HG03064 (cell line): ENCODE results near the gene PRKG1.
"Not testable (repeated sequence)": the region's sequence is repeated elsewhere in the genome, so short reads cannot be mapped to it uniquely, and the experiment has no call there.

ENCODE experiments used
- ATAC-seq: cut with Tn5 transposase; IDR thresholded peaks from one replicate; pipeline ENCODE4 v1.9.1; 2021; ENCODE audit warnings: low read depth; ENCODE audit not compliant: unreplicated experiment

The PRKG1 gene

DNA sequence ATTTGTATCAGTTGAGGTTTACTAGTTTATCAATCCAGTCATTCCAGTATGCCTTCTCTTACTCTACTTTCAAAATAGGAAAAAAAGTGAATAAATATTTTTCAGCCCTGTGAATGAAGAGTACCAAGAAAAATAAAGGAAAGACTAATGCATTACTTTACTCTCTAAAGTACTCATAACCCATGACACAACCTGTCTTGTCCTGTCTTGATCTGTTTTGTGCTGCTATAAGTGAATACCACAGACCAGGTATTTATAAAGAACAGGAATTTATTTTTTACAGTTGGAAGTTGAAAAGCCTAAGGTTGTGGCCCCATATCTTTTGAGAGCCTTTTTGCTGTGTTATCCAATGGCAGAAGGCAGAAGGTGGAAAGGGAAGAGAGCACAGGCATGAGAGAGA, 1045.2 kb downstream of the PRKG1 start:
- no peak for ATAC-seq

DNA sequence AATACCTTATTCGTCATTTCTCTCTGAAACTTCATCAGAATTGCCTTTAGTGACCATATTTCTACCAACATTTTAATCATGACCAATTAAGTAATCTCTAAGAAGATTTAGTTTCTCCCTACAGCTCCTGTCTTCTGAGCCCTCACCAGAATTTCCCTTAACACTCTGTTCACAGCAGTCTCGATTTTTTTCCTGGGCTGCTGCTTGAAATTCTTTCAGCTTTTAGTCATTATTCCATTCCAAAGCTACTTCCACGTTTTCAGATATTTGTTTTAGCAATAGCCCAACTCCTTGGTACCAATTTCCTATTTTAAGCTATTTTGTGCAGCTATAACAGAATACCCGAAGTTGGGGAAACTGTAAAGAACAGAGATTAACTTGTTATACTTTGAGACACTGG, 1047.4 kb downstream of the PRKG1 start:
- no peak for ATAC-seq

DNA sequence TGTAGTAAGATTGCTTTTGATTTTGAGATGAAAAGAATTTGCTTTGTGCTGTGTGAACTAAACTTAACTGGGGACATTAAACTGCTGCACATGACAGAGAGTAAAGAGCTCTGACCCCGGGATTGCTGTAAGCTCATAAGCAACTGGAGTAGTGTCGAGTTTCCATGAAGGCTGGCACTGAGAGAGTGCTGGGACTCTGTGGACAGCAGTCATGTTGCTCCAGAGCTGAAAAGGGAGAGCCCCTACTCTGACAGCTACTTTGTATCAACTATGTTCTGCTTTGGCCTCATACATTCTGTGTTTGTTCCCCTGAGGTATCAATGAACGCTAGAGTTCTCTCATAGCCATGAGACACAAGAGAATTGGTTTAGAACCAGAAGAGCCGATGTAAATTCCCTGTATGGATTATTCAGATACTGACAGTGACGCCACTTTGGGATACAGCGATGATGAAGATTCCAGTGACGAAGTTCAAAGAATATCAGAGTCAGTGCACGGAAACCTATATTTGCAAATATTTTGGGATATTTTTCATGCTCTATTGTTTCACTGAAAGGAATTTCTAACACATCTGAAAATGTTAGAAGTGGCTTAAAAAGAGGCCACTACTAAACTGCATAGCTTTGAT, 1053.9 kb downstream of the PRKG1 start:
- ATAC-seq: no peak

DNA sequence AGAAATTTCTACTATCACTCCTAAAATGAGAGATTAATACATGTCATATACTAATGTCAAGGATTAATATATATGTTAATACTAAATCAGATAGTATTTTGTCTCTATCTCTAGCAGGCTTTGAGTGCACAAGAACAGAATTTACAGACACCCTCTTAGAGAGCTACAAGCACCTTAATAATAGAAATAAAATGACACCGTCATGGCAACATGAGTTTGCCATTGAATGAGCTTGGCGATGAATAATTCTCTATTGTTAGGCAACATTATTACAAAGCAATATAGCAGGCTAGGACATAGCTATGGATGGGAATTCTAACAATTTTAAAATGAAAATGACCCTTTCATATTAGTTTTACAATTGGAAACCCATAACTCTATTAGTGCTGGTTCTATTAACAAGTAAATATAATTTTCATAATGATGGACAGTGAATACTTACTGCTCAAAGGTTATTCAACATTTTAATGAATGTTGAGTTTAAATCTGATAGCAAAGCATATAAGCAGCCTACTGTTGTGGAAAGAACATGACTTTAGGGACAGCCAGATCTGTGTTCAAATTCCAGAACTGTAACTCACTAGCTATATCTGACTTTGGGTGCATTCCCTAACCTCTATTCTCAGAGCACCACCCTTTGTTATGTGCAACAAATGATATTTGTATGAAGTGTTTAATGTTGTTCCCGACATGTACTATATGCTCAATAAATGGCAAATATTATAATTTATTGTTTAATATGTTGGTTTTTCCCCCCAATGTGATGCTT, 1055.3 kb downstream of the PRKG1 start:
- ATAC-seq: no peak

DNA sequence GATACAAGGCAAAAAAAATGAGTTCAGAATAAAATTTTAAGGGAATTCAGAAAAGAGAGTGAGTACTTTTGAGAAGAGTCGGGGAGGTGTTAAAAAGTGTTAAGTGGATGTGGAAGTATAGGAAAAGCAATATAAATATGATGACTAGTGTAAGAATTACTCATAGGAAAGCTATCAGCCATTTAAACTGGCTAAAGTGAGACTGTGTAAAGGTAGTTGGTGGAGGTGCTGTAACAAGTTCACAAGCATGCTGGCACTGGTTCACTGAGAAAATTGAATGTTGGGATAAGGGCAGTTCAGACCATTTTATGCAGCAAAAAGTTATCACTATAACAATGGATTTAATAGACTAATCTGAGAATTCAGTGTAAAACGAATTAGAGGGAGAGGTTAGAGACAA, 1060.8 kb downstream of the PRKG1 start:
- no peak for ATAC-seq

DNA sequence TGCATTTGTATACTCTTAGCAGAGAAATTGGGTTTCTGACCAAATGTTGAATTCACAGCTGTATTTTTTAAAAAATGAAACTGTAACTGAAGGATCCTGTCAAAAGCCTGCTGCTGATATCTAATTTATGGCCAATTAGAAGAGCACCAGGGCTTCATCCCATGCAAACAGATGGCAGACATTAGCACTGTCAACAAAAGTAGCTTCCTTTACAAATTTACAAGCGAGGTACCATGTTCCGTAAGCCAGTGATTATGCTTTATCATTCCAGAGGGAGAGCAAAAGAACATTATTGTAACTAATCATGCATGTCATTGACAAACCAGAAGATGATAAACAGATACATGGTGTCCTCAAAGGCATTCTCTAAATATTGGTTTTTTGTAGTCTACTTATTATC, 1062.6 kb downstream of the PRKG1 start:
- no peak for ATAC-seq

DNA sequence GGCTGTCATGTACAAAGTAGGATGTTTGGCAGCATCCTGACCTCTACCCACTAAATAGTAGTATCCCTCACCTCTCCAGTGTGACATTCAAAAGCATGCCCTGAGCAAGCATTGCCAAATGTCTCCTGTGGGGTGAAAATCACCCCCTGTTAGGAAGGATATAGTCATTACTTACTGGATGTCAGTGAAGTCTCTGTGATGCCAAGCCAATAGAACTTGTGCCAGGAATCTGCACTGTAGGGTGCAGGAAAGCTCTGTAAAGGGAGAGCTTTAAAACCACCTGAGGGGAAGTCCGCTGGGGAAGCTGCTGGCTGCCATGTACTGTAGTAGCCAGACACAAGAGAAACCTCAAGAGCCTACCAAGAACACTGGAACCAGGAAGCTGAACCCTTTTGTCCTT, 1069.1 kb downstream of the PRKG1 start:
- ATAC-seq: no peak

DNA sequence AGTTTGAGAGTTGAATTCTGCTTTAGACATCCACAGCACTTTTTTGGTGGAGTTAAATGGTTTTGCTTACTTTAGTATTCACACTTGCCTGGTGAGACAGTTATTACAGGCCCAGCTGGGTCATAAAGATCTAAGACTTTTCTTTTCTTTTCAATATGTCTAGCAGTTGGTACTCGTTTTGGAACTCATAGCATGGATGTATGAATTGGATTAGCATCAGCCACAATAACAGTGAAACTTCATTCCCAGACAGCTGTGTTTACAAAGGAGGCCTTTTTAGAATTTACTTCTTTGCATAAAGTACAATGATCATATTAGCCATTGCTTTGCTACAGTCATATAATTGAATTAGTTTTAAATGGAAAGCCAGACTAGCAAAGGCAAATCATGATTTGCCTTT, 1071.3 kb downstream of the PRKG1 start:
- ATAC-seq: no peak

DNA sequence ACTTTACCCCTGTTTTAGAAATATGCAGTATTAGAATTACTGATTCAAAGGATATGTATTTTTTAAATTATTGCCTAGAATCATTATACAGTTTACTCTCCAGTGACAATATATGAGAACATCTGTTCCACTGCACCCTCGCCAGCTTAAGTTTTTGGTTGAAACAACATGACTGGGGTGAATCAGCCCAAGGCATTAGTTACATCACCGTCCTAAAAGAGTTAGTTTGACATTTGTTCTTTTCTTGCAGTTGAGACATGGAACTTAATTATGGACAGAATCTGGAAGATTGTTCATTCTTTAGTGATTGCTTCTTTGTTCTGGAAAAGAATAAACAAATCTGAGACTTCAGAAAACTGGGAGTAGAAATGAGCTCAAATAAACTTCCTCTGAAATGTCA, 1072.5 kb downstream of the PRKG1 start:
- ATAC-seq: no peak

DNA sequence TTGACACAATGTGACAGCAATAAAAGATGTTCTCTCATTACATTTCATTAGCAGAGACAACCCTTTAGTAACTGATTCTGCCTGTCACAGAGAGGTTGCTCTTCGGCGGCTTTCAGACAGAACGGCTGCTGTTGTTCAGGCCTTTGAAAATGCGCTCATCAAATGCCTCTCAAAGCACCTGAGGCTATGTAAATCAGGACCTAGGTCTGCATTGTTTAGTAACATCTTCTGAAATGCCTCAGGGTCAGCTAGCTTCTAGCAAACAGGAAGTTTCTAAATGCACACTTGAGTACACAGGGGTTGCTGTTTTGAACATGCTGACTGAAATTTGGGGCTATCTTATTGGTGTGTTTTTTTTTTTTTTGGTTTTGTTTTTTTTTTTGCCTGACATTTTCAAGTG, 1096.5 kb downstream of the PRKG1 start:
- ATAC-seq: no peak

DNA sequence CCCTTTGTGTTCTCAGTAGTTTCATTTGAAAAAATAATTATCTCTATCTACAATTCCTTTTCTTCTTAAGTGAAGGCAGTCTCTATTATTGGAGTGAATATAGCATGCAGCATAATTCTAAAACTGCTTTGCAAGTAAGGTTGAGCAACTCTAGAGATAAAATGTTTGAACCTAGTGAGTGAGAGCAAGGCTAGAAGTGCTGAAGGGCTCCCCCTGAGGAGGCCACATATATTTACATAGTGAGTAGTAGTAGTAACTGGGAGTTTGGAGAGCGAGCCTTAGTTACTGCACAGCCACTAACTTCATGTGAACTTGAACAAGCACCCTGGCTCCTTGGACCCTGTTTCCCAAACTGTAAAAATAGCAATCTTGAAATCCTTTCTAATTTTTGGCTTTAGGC, 1098.3 kb downstream of the PRKG1 start:
- ATAC-seq: no peak

DNA sequence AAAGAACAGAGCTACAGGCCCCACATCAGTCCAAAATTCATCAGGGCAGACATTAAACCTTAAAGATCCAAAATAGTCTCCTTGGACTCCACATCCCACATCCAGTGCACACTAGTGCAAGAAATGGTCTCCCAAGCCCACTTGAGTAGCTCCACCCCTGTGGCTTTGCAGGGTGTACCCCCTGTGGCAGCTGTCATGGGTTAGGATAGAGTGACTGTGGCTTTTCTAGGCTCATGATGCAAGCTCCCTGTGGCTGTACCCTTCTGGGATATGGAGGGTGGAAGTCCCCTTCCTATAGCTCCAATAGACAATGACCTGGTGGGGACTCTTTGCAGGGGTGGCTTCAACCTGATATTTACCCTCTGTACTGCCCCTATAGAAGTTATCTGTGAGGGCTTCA, 1111.0 kb downstream of the PRKG1 start:
- no peak for ATAC-seq

DNA sequence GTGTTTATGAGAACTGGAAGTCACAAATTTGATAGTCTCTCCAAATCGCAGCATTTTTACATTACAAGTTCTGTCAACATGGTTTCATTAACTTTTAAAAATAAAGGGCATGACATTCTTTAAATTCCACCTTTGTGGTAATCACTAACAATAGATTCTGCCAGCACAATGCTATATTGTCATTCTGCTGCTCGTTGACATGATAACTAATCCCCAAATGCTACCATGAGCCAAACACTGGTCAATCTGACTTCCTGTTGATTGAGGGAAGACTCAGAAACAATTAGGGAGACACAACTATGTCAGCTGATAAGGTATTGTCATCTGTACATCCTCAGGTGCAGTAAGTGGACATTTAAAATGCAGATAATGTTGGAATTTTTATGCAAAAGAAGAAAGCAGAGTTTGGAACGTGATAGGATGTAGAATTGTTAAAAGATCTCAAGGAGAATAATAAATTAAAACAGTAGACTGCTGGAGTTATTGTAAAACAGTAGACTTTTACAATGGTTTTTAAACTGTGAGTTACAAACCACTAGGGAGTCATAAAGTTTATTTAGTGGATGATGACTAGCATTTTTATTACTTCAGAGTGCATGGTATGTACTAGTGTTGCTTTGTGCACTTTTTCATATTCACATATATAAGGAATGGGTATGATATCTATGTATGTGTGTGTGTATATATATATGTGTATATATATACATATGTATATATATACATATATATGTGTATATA, 1113.4 kb downstream of the PRKG1 start:
- no peak for ATAC-seq

DNA sequence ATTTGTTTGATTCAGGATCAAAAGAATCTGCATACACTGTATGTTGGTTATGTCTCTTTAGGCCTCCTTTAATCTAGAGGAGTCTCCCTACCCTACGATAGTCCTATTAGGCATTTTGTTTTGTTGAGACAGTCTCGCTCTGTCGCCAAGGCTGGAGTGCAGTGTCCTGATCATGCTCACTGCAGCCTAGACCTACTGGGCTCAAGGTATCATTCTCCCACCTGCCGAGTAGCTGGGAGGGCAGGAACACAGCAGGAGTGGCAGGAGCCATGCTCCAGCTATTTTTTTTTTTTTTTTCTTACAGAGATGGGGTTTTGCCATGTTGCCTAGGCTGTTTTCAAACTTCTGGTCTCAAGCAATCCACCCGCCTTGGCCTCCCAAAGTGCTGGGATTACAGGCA, 1116.8 kb downstream of the PRKG1 start:
- no peak for ATAC-seq

DNA sequence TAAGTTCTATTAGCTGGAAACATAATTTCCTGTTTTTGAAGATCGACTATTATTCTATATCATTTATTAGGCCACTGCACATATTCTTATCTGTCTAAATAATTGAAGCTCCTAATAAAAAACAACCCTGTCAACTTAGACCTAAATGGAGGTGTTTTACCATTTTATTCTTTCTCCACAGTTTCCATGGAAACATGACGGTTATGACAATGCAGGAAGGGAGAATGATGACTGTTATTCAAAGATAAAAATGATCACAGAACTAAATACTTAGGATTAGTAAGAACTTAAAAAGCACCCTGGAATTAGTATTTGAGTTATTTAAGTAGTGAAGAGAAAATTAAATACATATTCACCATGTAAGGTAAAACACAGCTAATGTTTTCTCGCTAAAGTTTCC, 1119.9 kb downstream of the PRKG1 start:
- ATAC-seq: no peak

DNA sequence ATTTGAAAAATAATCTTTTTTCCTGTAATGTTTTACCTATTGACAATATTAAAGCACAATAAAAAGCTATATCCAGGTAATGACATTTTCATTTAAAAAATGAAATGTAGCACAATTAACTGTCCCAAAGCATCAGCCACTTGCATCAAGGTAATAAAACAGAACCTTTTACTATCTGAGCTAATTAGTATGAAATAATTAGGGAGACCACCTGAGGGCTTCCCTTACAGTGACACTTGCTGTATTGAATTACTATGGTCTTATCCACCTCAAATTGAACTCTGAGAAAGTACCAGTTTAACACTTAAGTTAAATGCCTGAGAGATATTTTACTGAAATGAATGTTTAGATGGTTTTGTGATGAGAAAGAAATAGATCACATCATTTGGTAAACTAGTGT, 1120.4 kb downstream of the PRKG1 start:
- no peak for ATAC-seq

DNA sequence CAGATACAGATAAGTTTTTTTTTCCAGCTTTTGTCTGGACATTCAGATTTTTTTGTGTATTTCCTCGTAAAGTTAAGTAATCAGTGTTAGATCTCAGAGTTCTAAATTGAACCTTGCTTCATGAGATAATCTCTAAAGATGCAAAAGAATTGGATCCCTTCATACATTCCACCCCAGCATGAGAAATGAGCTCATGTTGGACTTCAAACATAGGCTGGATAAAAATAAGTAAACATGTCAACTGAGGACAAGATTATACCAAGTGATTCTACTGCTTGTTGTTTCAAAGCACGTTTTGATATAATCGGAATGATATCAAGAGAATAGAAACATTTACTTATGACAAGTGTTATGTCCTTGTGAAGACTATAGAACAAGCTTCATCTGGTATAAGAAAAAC, 1122.8 kb downstream of the PRKG1 start:
- no peak for ATAC-seq

DNA sequence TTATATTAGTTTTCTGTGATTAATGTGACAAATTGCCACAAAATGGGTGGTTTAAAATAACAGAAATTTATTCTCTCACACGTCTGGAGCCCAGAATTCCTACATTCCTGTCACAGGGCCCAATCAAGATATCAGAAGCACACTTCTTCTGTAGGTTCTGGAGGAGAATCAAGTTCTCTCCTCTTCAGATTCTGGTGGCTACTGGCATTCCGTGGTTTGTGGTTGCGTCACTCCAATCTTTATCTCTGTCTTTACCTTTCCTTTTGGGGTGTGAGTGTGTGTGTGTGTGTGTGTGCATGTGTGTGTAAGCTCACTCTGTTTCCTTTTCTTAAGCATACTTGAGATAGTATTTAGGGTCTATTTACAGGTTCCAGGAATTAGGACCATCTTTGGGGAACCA, 1124.3 kb downstream of the PRKG1 start:
- ATAC-seq: no peak

DNA sequence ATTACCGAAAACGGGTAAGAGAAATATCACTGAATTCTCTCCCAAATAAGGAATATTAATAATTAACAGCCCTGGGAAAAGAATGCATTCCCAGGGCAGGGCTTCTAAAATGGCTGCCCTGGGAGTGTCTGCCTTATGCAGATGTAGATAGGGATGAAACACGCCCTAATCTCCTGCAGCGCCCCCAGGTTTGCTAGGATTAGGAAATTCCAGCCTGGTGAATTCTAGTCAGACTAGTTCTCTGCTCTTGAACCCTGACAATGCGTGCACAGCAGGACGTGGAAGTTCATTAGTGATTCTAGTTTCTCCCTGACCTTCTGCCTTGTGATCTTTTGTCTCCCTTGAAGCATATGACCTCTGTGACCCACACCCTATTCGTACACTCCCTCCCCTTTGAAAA, 1130.6 kb downstream of the PRKG1 start:
- ATAC-seq: not testable (repeated sequence)

DNA sequence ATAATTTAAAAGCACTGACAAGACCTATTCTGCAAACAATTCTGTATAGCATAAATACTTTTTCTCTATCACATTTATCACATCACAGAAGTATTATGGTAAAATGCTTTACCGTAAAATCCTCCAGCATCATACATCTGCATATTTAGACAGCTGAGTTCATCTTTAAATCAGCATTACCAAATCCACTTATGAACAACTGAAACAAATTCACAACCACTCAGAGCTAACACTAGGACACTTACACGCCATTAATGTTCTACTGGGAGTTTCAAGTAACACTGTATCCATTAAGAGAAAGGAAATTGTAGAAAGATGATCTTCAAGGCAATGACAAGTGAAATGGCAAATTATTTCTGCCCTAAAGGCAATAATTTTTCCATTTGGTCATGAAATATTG, 1134.1 kb downstream of the PRKG1 start:
- ATAC-seq: no peak

DNA sequence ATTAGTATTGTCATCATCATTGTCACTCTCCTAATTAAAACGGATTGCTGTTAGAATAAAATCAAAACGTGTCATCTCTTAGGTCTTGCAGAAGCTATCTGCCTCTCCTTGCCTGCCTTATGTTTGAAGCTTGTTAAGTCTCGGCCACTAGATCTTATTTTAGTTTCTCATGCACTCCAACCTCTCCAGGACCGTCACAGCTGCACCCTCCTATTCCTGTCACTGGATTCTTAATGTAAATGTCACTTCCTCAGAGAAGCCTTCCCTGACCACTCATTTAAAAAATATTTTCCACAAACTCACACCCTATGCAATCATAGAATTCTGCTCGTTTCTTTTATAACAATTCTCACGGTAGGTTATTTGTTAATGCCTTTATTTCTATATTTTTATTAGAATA, 1135.9 kb downstream of the PRKG1 start:
- no peak for ATAC-seq

DNA sequence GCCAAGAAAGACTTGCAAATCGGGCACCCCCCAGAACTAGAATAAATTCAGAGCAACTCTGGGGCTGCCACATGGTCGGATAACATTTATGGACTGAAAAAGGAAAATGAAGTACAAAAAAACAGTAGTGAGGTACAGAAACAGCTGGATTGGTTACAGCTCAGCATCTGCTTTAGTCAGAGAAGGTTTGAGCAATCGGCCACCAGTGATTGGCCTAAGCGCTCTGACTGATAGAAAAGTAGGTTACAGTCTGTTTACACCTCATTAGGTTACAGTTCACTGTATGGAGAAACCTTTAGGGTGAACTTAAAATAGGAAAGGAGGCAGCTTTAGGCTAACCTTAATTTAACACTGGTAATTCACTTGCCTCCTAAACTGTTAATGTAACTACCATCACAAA, 1137.8 kb downstream of the PRKG1 start:
- no peak for ATAC-seq
